ELF-1 (cell line): ENCODE results near the gene GCNT2.
A peak's percentile ranks its signal among the peaks of the same experiment; 100 is the strongest.
"Not testable (repeated sequence)": the region's sequence is repeated elsewhere in the genome, so short reads cannot be mapped to it uniquely, and the experiment has no call there.

ENCODE experiments used
- DNase-seq: peaks from one replicate; pipeline ENCODE4 v3.0.0-alpha.2; 2016; ENCODE audit warnings: low read depth, low spot score

Gene GCNT2

DNA sequence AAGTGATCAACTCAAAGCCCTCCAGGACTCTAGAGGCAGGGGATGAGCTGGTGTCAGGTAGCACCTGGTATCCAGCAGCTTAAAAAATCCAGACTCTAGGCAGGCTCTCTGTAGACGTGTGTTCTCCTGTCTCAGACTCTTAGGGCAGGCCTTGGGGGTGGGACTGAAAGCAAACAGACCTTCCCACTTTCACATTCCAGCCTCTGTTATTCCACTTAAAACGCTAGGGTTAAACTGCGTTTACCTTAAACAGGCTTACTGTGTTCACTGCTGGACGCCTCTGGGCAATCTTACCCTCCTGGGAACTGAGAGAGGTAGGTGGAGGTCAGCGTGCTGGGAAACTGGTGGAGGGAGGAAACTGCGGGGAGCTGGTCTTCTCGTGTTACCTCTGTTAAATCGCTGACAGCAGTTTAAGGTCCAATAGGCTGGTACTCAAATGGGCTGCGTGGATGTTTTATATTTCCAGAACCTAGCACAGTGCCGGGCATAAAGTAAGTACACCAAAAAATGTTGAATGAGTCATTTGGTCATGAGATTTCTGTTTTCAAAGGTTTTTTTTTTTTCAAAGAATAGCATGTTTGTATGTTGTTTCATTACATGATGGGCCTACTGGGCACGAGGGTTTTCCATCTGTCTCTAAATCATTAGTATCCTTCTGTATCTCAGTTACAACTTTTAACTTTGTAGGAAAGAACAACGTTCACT is at the start of gene GCNT2:
GCNT2 (plus strand) TSS at position 248 of the 705 bp plus-strand sequence. CDS start 7,561 bp downstream, outside the sequence.
- peak; percentile 99 for DNase-seq

DNA sequence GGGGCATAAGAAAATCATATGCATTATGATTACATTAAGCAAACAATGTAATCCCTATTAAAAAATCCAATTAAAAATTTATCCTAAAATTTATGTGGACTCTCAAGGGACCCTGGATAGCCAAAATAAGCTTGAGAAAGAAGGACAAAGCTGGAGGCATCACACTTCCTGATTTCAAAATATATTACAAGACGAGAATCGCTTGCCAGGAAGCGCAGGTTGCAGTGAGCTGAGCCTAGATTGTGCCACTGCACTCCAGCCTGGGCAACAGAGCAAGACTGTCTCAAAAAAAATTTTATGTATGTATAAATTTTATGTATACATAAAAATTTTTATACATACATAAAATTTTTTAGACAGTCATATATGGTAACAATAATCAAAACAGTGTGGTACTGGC is 48.5 kb upstream of the GCNT2 start:
- DNase-seq, result no peak

DNA sequence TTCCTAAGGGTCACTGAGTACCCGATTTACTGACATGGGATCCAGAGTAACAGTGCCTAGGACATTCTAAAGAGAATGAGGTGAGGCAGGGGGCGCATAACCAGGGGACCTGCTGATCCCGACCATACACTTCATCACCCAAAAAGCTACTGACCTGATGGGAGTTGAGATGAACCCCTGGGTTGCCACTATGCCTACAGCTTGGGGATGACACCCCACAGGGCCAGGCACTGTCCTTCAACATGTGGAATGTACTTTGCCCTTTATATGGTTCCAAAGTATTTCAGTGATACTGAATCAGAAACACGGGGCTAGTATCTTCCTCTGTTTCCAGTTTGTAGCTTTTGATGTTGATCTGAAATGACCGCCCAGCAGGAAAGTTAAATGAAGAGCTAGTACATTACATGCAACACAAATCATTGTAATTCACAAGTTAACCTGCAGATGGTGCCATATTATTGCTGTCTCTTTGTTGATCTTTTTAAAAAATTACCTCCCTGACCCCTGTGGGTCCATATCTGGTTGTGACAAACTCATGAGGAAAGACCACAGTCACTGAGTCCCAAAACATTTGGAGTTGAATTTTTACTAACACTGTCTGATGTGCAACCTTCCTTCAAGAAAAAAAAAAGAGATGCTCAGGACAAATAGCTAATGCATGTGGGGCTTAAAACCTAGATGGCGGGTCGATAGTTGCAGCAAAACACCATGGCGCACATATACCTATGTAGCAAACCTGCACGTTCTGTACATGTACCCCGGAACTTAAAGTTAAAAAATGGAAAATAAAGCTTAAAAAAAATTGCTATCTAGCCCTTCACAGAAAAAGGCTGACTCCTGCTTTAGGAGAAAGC is 42.7 kb upstream of the GCNT2 start:
- DNase-seq, result no peak

DNA sequence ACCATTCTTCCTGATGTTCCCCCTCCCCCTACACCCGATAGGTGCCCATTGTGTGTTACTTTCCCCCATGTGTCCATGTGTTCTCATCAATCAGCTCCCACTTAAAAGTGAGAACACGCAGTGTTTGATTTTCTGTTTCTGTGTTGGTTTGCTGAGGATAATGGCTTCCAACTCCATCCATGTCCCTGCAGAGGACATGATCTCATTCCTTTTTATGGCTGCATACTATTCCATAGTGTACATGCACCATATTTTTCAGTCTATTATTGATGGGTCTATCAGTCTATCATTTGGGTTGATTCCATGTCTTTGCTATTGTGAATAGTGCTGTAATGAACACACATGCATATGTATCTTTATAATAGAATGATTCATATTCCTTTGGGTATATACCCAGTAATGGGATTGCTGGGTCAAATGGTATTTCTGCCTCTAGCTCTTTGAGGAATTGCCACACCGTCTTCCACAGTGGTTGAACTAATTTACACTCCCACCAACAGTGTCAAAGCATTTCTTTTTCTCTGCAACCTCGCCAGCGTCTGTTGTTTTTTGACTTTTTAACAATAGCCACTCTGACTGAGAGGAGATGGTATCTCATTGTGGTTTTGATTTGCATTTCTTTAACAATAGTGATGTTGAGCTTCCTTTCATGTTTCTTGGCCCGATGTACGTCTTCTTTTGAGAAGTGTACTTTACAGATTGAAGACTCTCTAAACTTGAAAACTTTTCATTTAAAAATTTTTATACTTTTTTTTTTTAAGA is 41.0 kb upstream of the GCNT2 start:
- DNase-seq, result no peak

DNA sequence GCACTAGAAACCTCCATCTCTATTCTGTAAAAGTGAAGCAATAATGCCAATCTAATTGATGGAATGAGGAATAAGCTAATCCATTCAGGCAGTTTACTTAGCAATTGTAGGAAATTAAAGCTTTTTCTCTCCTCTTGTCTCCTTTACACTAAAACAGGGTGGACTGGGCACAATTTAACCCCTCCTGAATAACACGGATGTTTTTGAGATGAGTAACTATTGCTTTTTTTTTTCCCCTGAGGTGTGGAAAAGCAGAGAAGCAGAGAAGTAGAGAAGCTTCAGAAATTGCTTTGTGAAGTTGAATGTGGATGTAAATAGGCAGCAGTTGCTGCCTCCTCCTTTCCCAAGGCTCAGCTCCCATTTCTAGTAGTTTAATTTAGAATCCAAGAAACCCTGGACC is 40.0 kb upstream of the GCNT2 start:
- no peak for DNase-seq

DNA sequence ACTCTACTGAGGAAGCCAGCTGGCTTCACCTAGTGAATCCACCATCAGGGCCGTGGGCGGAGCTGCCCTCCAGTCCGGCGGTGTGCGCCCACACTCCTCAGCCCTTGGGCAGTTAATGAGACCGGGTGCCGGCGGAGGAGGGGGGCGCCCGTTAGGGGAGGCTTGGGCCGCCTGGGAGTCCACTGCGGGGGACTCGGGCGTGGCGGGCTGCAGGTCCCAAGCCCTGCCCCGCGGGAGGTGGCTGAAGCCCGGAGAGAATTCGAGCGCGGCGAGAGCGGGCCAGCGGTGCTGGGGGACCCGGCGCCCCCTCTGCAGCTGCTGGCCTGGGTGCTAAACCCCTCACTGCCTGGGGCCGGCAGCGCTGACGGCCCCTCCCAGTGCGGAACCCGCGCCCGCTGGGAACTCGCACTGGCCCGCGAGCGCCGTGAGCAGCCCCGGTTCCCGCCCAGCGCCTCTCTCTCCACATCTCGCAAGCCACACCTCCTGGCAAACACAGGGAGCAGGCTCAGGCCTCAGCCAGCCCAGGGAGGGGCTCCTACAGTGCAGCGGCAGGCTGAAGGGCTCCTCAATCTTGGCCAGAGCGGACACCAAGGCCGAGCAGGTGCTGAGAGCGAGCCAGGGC is 38.4 kb upstream of the GCNT2 start:
- DNase-seq, result no peak

DNA sequence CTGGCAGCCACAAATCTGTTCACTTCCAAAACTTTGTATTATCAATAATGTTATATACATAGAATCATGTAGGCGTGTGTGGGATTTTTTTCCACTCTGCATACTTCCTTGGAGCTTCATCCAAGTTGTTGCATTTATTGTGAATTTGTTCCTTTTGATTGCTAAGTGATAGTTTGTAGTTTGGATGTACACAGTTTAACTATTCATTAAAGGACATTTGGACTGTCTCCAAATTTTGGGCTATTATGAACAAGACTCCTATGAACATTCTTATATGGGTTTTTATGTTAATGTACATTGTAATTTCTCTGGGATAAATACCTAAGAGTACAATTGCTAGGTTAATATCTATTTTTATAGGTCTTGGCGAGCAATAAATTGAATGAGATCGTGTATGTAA is 36.2 kb upstream of the GCNT2 start:
- DNase-seq, result no peak

DNA sequence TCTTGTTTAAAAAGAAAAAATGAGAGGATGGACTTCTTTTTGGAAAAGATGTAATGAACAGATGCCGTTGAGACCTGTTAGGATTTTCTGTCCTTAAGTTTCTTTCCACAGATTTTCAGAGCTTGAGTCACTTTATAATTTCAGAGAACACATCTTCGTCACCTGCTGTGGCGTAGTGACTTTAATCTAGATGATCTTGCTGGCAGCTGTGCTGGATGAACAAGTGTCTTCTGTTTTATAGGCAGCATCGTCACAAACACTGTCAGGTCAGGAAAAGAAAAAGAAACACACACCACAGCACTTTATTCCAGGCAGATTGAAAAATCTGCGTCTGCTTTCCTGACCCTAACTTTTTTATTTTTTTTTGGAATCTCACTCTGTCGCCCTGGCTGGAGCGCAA is 35.7 kb upstream of the GCNT2 start:
- DNase-seq, result no peak

DNA sequence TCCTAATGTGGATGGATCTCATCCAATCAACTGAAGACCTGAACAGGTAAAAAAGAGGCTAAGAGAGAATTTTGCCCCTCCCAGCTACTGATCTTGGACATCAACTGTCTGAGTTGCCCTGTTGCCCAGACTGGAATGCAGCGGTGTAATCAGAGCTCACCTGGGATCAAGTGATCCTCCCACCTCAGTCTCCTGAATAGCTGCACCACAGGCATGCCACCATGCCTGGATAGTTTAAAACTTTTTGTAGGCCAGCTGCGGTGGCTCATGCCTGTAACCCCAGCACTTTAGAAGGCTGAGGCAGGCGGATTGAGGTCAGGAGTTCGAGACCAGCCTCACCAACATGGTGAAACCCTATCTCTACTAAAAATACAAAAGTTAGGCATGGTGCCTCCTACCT is 34.9 kb upstream of the GCNT2 start:
- DNase-seq, result no peak

DNA sequence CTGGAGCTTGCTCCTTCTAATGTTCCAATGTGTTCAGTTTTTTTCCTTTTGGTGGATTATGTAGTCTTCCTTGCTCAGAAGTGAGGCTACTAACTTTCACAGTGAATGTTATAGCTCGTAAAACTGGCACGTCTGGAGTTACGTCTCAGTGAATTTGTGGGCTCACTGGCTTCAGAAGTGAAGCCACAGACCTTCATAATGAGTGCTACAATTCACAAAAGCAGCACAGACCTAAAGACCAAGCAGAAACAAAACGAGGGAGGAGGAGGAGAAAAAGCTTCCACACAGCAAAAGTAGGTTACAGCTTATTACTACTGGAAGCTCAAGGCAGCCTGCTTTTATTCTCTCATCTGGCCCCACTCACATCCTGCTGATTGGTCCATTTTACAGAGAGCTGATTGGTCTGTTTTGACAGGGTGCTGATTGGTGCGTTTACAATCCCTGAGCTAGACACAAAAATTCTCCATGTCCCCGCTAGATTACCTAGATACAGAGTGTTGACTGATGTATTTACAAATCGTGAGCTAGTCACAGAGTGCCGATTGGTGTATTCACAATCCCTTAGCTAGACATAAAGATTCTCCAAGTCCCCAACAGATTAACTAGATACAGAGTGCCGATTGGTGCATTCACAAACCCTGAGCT is 34.1 kb upstream of the GCNT2 start:
- DNase-seq, result not testable (repeated sequence)

DNA sequence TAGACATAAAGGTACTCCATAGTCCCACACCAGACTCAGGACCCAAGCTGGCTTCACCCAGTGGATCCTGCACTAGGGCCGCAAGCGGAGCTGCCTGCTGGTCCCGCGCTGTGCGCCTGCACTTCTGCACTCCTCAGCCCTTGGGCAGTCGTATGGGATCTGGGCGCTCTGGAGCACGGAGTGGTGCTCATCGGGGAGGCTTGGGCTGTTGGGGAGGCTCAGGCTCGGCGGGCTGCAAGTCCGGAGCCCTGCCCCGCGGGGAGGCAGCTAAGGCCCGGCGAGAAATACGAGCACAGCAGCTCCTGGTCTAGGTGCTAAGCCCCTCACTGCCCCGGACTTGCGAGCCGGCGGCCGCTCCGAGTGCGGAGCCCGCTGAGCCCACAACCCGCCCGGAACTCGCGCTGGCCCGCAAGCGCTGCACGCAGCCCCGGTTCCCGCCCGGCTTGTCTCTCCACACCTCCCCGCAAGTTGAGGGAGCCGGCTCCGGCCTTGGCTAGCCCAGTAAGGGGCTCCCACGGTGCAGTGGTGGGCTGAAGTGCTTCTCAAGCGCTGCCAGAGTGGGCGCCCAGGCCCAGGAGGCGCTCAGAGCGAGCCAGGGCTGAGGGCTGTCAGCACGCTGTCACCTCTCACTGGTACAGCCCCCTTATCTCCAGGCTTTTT is 33.4 kb upstream of the GCNT2 start:
- peak; percentile 64 for DNase-seq

DNA sequence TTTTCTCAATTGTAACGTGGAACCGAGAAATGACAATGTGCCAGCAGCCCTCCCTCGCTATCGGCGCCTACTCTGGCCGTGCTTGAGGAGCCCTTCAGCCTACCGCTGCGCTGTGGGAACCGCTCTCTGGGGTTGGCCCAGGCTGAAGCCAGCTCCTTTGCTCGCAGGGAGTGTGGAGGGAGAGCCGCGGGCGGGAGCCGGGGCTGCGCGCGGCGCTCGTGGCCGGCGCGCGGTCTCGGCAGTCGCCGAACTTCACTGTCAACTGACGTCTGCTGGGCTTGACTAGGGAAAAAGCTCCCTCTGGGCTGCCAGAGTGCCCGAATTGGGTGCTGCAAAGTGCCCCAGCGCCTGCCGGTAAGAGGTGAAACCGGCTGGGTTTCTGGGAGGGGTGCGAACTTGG is 29.7 kb upstream of the GCNT2 start:
- DNase-seq, result no peak

DNA sequence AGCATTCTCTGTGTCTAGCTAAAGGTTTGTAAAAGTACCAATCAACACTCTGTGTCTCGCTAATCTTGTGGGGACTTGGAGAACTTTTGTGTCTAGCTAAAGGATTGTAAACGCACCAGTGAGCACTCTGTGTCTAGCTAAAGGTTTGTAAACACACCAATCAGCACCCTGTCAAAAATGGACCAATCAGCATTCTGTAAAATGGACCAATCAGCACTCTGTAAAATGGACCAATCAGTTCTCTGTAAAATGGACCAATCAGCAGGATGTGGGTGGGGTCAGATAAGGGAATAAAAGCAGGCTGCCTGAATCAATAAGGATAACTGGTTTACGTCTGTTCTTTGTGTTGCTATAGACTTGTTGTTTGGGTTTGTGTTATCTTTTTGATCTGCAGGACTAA is 29.2 kb upstream of the GCNT2 start:
- DNase-seq, result not testable (repeated sequence)

DNA sequence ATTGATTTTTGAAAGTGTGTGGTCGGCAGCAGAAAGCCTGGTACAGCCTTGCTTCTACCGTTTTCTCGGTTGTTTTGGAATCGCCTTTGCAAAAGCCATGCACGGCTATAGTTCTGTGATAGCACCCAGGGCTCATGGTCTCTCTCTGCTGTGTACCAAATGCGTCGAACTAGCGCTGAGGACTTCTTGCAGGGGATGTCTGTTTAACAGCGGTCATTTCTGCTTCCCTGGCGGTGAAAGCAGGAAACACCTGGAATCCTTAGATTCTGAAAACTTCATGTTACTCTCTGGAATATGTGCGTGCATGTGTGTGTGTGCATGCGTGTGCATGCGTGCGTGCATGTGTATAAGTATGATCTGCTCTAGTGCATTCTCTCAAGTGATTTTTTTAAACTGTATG is 26.1 kb upstream of the GCNT2 start:
- DNase-seq, result no peak

DNA sequence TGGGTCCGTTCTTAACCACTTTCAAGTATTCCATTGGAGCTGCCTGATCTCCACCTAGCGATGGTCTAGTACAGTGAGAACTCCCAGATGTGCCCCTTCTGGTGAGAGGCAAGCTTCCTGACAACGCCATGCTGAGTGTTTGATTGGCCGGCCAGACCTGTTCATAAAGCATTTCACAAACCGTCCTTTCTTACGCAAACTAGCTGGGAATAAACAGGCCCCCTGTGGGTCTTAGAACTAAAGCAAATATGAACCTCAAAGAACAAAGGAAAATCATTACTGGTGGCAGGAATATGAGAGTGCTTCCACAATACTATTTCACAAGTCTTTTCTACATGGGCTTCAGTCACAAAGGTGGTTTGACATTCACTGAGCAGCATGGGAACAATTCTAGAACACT is 15.6 kb upstream of the GCNT2 start:
- peak; percentile 41 for DNase-seq

DNA sequence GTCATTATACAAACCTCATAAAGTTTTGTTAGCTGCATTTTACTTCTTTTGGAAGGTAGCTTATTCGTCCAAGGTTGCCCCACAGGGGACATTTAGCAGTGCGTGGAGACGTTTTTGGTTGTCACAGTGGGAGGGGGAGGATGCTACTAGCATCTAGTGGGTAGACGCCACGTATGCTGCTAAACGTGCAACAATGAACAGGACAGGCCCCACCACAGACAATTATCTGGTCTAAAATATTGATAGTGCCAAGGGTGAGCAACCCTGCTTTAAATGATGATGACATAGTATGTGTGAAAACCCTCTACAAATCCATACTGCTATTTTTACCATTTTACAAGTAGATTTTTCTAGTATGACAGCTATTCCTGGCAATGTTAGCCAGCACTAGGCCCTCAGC is 13.9 kb upstream of the GCNT2 start:
- DNase-seq, result no peak

DNA sequence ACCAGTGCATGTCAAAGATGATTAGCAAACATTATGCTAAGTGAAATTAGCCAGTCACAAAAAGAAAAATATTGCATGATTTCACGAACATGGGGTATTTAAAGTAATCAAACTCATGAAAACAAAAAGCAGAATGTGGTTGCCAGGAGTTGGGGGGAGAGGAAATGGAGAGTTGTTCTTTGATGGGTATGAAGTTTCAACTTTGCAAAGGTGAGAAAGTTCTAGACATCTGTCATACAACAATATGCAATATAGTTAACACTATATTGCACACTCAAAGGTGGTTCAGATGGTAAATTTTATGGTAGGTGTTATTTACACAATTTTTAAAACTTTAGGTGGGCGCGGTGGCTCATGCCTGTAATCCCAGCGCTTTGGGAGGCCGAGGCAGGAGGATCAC is 13.4 kb upstream of the GCNT2 start:
- no peak for DNase-seq

DNA sequence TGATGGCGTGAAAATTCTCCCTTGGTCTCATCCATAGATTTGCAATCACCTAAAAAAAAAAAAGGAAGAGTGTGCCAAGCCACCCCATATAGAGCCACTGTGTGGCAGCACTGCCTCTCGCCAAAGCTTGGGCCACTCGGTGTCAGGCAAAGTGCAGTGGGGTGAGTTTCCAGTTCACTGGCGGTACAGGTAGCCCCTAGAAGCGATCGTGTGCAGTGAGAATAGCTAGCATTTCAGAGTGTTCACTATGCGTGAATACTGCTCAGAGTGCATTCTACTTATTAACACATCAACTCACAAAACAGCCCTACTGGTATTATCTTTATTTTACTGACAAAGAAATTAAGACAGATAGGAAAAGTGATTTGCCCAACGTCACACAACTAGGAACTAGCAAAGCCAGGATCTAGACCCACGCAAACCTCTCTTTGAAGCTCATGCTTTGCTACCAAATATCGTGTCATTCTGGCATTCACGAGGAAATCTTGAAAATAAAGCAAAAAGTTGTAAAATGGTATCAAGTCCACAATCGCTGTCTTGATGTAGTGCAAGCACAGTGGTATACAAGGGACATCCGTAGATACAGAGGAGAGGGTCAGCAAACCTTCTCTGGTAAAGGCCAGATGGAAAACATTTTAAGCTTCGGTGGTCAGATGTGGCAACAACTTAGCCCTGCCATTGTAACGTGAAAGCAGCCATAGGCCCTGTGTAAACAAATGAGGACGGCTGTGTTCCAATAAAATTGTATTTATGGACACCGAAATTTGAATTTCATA is 10.4 kb upstream of the GCNT2 start:
- DNase-seq, result peak; percentile 72

DNA sequence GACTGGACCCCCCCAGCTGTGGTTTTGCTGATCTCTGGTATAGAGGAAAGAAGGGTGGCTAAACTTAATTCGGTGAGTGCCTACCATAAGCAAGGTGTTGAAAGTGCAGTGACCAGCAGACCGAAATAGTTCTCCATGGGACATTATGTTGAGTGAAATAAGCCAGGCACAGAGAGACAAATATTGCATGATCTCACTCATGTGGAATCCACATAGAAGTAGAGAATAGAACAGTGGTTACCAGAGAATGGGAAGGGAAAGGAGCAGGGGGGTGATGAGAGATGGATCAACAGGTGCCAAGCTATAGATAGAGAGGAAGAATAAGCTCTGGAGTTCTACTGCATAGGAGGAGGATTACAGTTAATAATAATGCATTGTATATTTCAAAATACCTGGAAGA is 9.7 kb upstream of the GCNT2 start:
- no peak for DNase-seq

DNA sequence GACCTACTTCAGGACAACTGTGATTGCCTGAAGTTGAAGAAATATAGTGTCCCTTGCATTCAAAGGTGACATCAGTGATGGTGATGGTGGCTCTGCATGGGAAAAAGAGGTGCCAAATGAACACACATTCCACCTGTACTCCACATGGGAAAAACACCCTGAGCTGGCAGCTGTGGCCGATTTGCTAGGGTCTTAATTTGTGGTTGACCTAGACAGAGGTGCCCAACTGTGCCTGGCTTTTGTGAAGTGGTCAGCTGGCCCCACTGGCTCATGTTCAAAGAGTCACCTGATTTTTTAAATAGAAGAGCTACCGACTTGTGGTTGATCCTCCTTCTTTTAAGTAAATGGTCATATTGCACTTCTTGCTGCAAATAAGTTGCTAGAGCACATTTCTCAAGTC is 7.6 kb upstream of the GCNT2 start:
- DNase-seq, result no peak
